Prostate gland (tissue), 2 donors: ENCODE results near the gene VSIG8.

Experiments used
- CTCF ChIP-seq, 4 experiments: fragments of 200-600 bp in 2 of 4; fragments of 450-650 bp in 2 of 4; sonication (generic) in 2 of 4; IDR thresholded peaks; 1 replicate in 3 of 4; 2 replicates in 1 of 4; pipeline ENCODE4 v1.5.1; 2016 to 2019; ENCODE audit warnings: antibody characterized with exemption in 4 of 4, mild to moderate bottlenecking in 2 of 4, moderate library complexity in 2 of 4
- POLR2A ChIP-seq: fragments of 450-650 bp; IDR thresholded peaks from one replicate; pipeline ENCODE4 v1.6.1; 2016; ENCODE audit warnings: antibody characterized with exemption, mild to moderate bottlenecking
- POLR2AphosphoS5 ChIP-seq: sonication (generic); formaldehyde crosslinking; IDR thresholded peaks from one replicate; pipeline ENCODE4 v1.6.1; 2017; ENCODE audit warnings: antibody characterized with exemption

GRCh38 chr1:159821171-159821867 is 41.1 kb downstream of the VSIG8 start:
- TF ChIP-seq CTCF (IDR thresholded peaks at IDR 0.05) (no peak), POLR2A (no peak), POLR2AphosphoS5 (no peak)
